ENCODE results near the gene PTPRN2. TPM values are rescaled to one million over a fixed set of nuclear protein-coding genes. Genes with fewer than 3 reads are reported as not detected.

The PTPRN2 gene
- polyA plus RNA-seq, 1 of the 3 experiments (the other 2 are of a cell fraction), result 4.0 TPM

GRCh38 chr7:157499835-157500153, 1087.8 kb downstream of the PTPRN2 start:
- POLR2A ChIA-PET, result no interaction called here
- Histone ChIP-seq H3K4me3 (ENCODE audit: low read depth in 2 of 2, low read length in 1 of 2) (no peak overlapping the region), H4K20me1 (ENCODE audit: insufficient read depth) (no peaks in the 10 kb centered on the region), H3K27me3 (ENCODE audit: insufficient read depth) (no peaks in the 10 kb centered on the region), H3K4me2 (no peak overlapping the region), H3K27ac (ENCODE audit: low read depth in 2 of 2, low read length in 1 of 2) (no peak overlapping the region), H3K9me2 (no peaks in the 10 kb centered on the region), H3K36me3 (replicated peaks in 1 of 2; ENCODE audit: control insufficient read depth in 1 of 2, insufficient read depth in 2 of 2, low read length in 1 of 2) (no peaks in the 10 kb centered on the region), H3K4me1 (ENCODE audit: control insufficient read depth in 1 of 2, insufficient read depth in 2 of 2, low read depth in 1 of 2, low read length in 1 of 2) (peaks cover 0 to 2% of the 10 kb centered on the region in 2 experiments; a peak in 1 of 4 replicates), H3K79me2 (ENCODE audit: insufficient read depth) (no peaks in the 10 kb centered on the region), H3K9ac (no peak overlapping the region), H3K9me3 (no peaks in the 10 kb centered on the region), H2AFZ (ENCODE audit: low read depth) (no peak overlapping the region), H3F3A (replicated peaks; ENCODE audit: insufficient read depth) (no peaks in the 10 kb centered on the region)
- WGBS (ENCODE audit: low lambda C conversion rate), result 57% methylated on average over 6 of the region's 9 CpGs
- CTCF ChIA-PET, result no interaction called here
- DNase-seq, result no peak
- TF ChIP-seq EZH2phosphoT487 (IDR thresholded peaks at IDR 0.05; ENCODE audit: borderline replicate concordance, low read depth), result no peak
- TF ChIP-seq RAD21 (IDR thresholded peaks at IDR 0.05; ENCODE audit: low read length), result no peak
- no peak for TF ChIP-seq ELF1 (IDR thresholded peaks at IDR 0.05)
- TF ChIP-seq CTCF (IDR thresholded peaks at IDR 0.05), result no peak
- TF ChIP-seq TCF12 (IDR thresholded peaks at IDR 0.05), result no peak
- TF ChIP-seq RXRA (IDR thresholded peaks at IDR 0.05; ENCODE audit: borderline replicate concordance, low read depth), result no peak
- TF ChIP-seq YY1 (IDR thresholded peaks at IDR 0.05; ENCODE audit: low read depth), result no peak
- no peak for TF ChIP-seq RFX5 (IDR thresholded peaks at IDR 0.05; ENCODE audit: low read length)
- TF ChIP-seq JUND (IDR thresholded peaks at IDR 0.05), result no peak
- no peak for TF ChIP-seq RCOR1 (IDR thresholded peaks at IDR 0.05; ENCODE audit: low read length)
- no peak for TF ChIP-seq FOSL2 (IDR thresholded peaks at IDR 0.05; ENCODE audit: borderline replicate concordance, low read depth)
- no peak for TF ChIP-seq CHD2 (IDR thresholded peaks at IDR 0.05; ENCODE audit: low read length, partially characterized antibody)

- no peak overlapping the region for H3K4me2 ChIP-seq
- no peak for TF ChIP-seq MAX (IDR thresholded peaks at IDR 0.05; ENCODE audit: low read depth)
- no peak for TF ChIP-seq REST (IDR thresholded peaks at IDR 0.05; ENCODE audit: low read depth, low read length)
- TF ChIP-seq IRF3 (IDR thresholded peaks at IDR 0.05; ENCODE audit: low read depth, low read length), result no peak
- TF ChIP-seq FOXJ3 (CRISPR knock-in tag; IDR thresholded peaks at IDR 0.05), result no peak
- peaks cover 0 to 2% of the 10 kb centered on the region in 2 experiments; a peak in 1 of 4 replicates for H3K4me1 ChIP-seq (ENCODE audit: control insufficient read depth in 1 of 2, insufficient read depth in 2 of 2, low read depth in 1 of 2, low read length in 1 of 2)
- no peaks in the 10 kb centered on the region for H3K79me2 ChIP-seq (ENCODE audit: insufficient read depth)
- H3F3A ChIP-seq (replicated peaks; ENCODE audit: insufficient read depth), result no peaks in the 10 kb centered on the region
- no peaks in the 10 kb centered on the region for H3K36me3 ChIP-seq (replicated peaks in 1 of 2; ENCODE audit: control insufficient read depth in 1 of 2, insufficient read depth in 2 of 2, low read length in 1 of 2)
- H3K27ac ChIP-seq (ENCODE audit: low read depth in 2 of 2, low read length in 1 of 2), result no peak overlapping the region
- H3K9me3 ChIP-seq, result no peaks in the 10 kb centered on the region
- no peak for DNase-seq
- H3K27me3 ChIP-seq (ENCODE audit: insufficient read depth), result no peaks in the 10 kb centered on the region
- H3K9ac ChIP-seq, result no peak overlapping the region
- POLR2A ChIA-PET, result no interaction called here
- no peaks in the 10 kb centered on the region for H4K20me1 ChIP-seq (ENCODE audit: insufficient read depth)
- no peak overlapping the region for H2AFZ ChIP-seq (ENCODE audit: low read depth)
- CTCF ChIA-PET, result no interaction called here
- 49% methylated on average over 22 of the region's 27 CpGs for WGBS (ENCODE audit: low lambda C conversion rate)
- H3K4me3 ChIP-seq (ENCODE audit: low read depth in 2 of 2, low read length in 1 of 2), result no peak overlapping the region
- no peaks in the 10 kb centered on the region for H3K9me2 ChIP-seq
Measured at GRCh38 chr7:157499121-157499834, 1088.3 kb downstream of the PTPRN2 start.
